Sigmoid colon (tissue), 7 donors: ENCODE results near the gene BCL2A1. TPM values are rescaled to one million over a fixed set of nuclear protein-coding genes. Genes with fewer than 3 reads are reported as not detected.
"Not testable (repeated sequence)": the region's sequence is repeated elsewhere in the genome, so short reads cannot be mapped to it uniquely, and the experiment has no call there.

Experiments used
- DNase-seq: peaks from one replicate; pipeline ENCODE4 v3.0.0-alpha.2; 2019
- H3K27ac ChIP-seq, 4 donors: fragments of 200-600 bp; sonication (generic); one replicate each; pipeline ENCODE4 v1.5.1; 2016 to 2019; ENCODE audit warnings: mild to moderate bottlenecking in 1 of 4
- H3K27me3 ChIP-seq, 3 donors: fragments of 200-600 bp; sonication (generic); one replicate each; pipeline ENCODE4 v1.5.1; 2019; ENCODE audit warnings: mild to moderate bottlenecking in 1 of 3
- H3K36me3 ChIP-seq, 4 donors: fragments of 200-600 bp; sonication (generic); one replicate each; pipeline ENCODE4 v1.5.1; 2016 to 2019
- H3K4me1 ChIP-seq, 4 donors: fragments of 200-600 bp; sonication (generic); one replicate each; pipeline ENCODE4 v1.5.1; 2017 to 2019
- H3K4me3 ChIP-seq, 4 donors: fragments of 200-600 bp; sonication (generic); one replicate each; pipeline ENCODE4 v1.5.1; 2017 to 2019; ENCODE audit warnings: mild to moderate bottlenecking in 2 of 4, moderate library complexity in 1 of 4
- H3K9me3 ChIP-seq, 4 donors: fragments of 200-600 bp in 3 of 4; sonication (generic) in 3 of 4; one replicate each; pipeline versions ENCODE4 v1.5.1 to v1.6.1; 2013 to 2019
- CTCF ChIP-seq, 4 experiments: fragments of 450-650 bp in 3 of 4; fragments of 200-600 bp in 1 of 4; IDR thresholded peaks; one replicate each; pipeline ENCODE4 v1.5.1; 2016 to 2019; ENCODE audit warnings: antibody characterized with exemption in 4 of 4, mild to moderate bottlenecking in 3 of 4, moderate library complexity in 2 of 4
- EP300 ChIP-seq, 4 donors: sonication (generic); formaldehyde crosslinking; IDR thresholded peaks; one replicate each; pipeline ENCODE4 v1.6.1; 2017; ENCODE audit warnings: antibody characterized with exemption in 4 of 4
- POLR2A ChIP-seq, 2 donors: fragments of 450-650 bp; IDR thresholded peaks; one replicate each; pipeline ENCODE4 v1.6.1; 2016; ENCODE audit warnings: antibody characterized with exemption in 2 of 2, mild to moderate bottlenecking in 2 of 2, moderate library complexity in 2 of 2
- POLR2AphosphoS5 ChIP-seq, 4 donors: sonication (generic); formaldehyde crosslinking; IDR thresholded peaks; one replicate each; pipeline ENCODE4 v1.6.1; 2017; ENCODE audit warnings: antibody characterized with exemption in 4 of 4
- WGBS, 2 donors: extraction: QIAGEN DNeasy Blood & Tissue Kit; methylation state at CpG; one replicate each; pipeline ENCODE4 v1.1.7; 2013; 5-methylcytosine and 5-hydroxymethylcytosine counted together
- intact Hi-C: fragments of 100-400 bp; cut with DNase I; formaldehyde crosslinking; loops from one replicate; pipeline ENCODE4 v1.15.1; 2023
- polyA plus RNA-seq, 3 donors: library from polyadenylated mRNA; stranded (reverse); fragments of 200-250 nt; gene quantifications; one replicate each; pipeline ENCODE4 v1.2.3, GENCODE V29; 2013
- total RNA-seq, 4 donors: library from RNA; depleted of rRNA; stranded (reverse); fragments of >200 nt; gene quantifications; one replicate each; pipeline ENCODE4 v1.1.0, GENCODE V29; 2016
- donor health status: healthy with polysubstance abuse.
- donor health status: Bipolar disorder and iron deficiency.
- donor health status: healthy.

Gene BCL2A1
- 1 to 10 TPM in 1 of 4 donors, not detected in 3; 1.9 TPM for total RNA-seq
- polyA plus RNA-seq: 10 to 100 TPM in 1 of 3 donors, 1 to 10 TPM in 2; 3.6 to 19.4 (median 9.6) TPM

- Histone ChIP-seq H3K4me1 (no peaks in the 10 kb centered on the region), H3K36me3 (no peaks in the 10 kb centered on the region), H3K27me3 (no peaks in the 10 kb centered on the region), H3K4me3 (no peak within 1 kb of the TSS), H3K9me3 (no peaks in the 10 kb centered on the region), H3K27ac (no peak within 1 kb of the TSS)
- intact Hi-C loops: no loop called here
- DNase-seq: no peak
- WGBS, 2 donors: 50 to 68% methylated on average over 11 of the region's 11 CpGs
- TF ChIP-seq POLR2AphosphoS5 (IDR thresholded peaks at IDR 0.05): peak in 1 of 4 donors; percentile 47
- TF ChIP-seq POLR2A (IDR thresholded peaks at IDR 0.05): no peak
- TF ChIP-seq EP300 (IDR thresholded peaks at IDR 0.05): no peak
Observed at GRCh38 chr15:79970624-79971434, at the start of gene BCL2A1. TSS of gene BCL2A1 (minus strand) at chr15:79971196. CDS start at chr15:79971119, 77 bp downstream.

GRCh38 chr15:80020731-80021130 lies 49.7 kb upstream of the BCL2A1 start:
- H3K27ac ChIP-seq: no peak overlapping the region
- H3K9me3 ChIP-seq: no peaks in the 10 kb centered on the region
- H3K4me3 ChIP-seq: no peak overlapping the region
- no peak for DNase-seq
- H3K27me3 ChIP-seq: no peaks in the 10 kb centered on the region
- TF ChIP-seq POLR2A (IDR thresholded peaks at IDR 0.05) (no peak), POLR2AphosphoS5 (IDR thresholded peaks at IDR 0.05) (no peak)
- H3K36me3 ChIP-seq: no peaks in the 10 kb centered on the region
- intact Hi-C loops: no loop called here
- WGBS, 2 donors: 74 to 83% methylated on average over 3 of the region's 3 CpGs
- no peaks in the 10 kb centered on the region for H3K4me1 ChIP-seq

- WGBS, 2 donors: 90 to 91% methylated on average over 6 of the region's 6 CpGs
- H3K27me3 ChIP-seq, H3K27ac ChIP-seq, H3K4me1 ChIP-seq, intact Hi-C loops, H3K36me3 ChIP-seq, H3K9me3 ChIP-seq, H3K4me3 ChIP-seq: not testable (repeated sequence)
- DNase-seq: peak; percentile 19
Observed at GRCh38 chr15:80020149-80020548, 49.2 kb upstream of the BCL2A1 start.

- peak; percentile 15 for DNase-seq
- Histone ChIP-seq H3K36me3 (no peaks in the 10 kb centered on the region), H3K4me3 (no peak overlapping the region), H3K27me3 (no peaks in the 10 kb centered on the region), H3K4me1 (no peaks in the 10 kb centered on the region), H3K9me3 (no peaks in the 10 kb centered on the region), H3K27ac (no peak overlapping the region)
- WGBS, 2 donors: 91 to 93% methylated on average over 8 of the region's 8 CpGs
- intact Hi-C loops: no loop called here
- TF ChIP-seq POLR2AphosphoS5 (IDR thresholded peaks at IDR 0.05) (no peak), EP300 (IDR thresholded peaks at IDR 0.05) (no peak)
Observed at GRCh38 chr15:80019168-80019745, 48.3 kb upstream of the BCL2A1 start.

- WGBS, 2 donors: 87 to 88% methylated on average over 8 of the region's 8 CpGs
- H3K4me3 ChIP-seq, DNase-seq, H3K9me3 ChIP-seq, H3K27ac ChIP-seq, H3K27me3 ChIP-seq, H3K4me1 ChIP-seq, H3K36me3 ChIP-seq, intact Hi-C loops: not testable (repeated sequence)
Observed at GRCh38 chr15:80017139-80017538, 46.1 kb upstream of the BCL2A1 start.

GRCh38 chr15:80016506-80016905 lies 45.5 kb upstream of the BCL2A1 start:
- H3K4me1 ChIP-seq, H3K4me3 ChIP-seq, H3K36me3 ChIP-seq, H3K27ac ChIP-seq, DNase-seq, H3K27me3 ChIP-seq, intact Hi-C loops, H3K9me3 ChIP-seq: not testable (repeated sequence)
- 97 to 98% methylated on average over 27 of the region's 27 CpGs for WGBS, 2 donors

GRCh38 chr15:80015156-80015555 lies 44.2 kb upstream of the BCL2A1 start:
- TF ChIP-seq CTCF (IDR thresholded peaks at IDR 0.05) (no peak), POLR2AphosphoS5 (IDR thresholded peaks at IDR 0.05) (no peak), EP300 (IDR thresholded peaks at IDR 0.05) (no peak), POLR2A (IDR thresholded peaks at IDR 0.05) (no peak)
- Histone ChIP-seq H3K9me3 (no peaks in the 10 kb centered on the region), H3K27ac (no peak overlapping the region), H3K4me1 (no peaks in the 10 kb centered on the region), H3K4me3 (no peak overlapping the region), H3K36me3 (no peaks in the 10 kb centered on the region), H3K27me3 (no peaks in the 10 kb centered on the region)
- WGBS, 2 donors: 90 to 92% methylated on average over 2 of the region's 2 CpGs
- DNase-seq: no peak
- intact Hi-C loops: no loop called here

- H3K36me3 ChIP-seq, H3K4me3 ChIP-seq, H3K9me3 ChIP-seq, intact Hi-C loops, H3K27me3 ChIP-seq, H3K4me1 ChIP-seq, DNase-seq, H3K27ac ChIP-seq: not testable (repeated sequence)
- WGBS, 2 donors: 93 to 94% methylated on average over 7 of the region's 7 CpGs
Observed at GRCh38 chr15:80014186-80014585, 43.2 kb upstream of the BCL2A1 start.
